ENCODE measurements around the gene SHISAL1.

Gene SHISAL1

GRCh38 chr22:44224166-44224565, 88.6 kb downstream of the SHISAL1 start:
- no peak for DNase-seq

DNA sequence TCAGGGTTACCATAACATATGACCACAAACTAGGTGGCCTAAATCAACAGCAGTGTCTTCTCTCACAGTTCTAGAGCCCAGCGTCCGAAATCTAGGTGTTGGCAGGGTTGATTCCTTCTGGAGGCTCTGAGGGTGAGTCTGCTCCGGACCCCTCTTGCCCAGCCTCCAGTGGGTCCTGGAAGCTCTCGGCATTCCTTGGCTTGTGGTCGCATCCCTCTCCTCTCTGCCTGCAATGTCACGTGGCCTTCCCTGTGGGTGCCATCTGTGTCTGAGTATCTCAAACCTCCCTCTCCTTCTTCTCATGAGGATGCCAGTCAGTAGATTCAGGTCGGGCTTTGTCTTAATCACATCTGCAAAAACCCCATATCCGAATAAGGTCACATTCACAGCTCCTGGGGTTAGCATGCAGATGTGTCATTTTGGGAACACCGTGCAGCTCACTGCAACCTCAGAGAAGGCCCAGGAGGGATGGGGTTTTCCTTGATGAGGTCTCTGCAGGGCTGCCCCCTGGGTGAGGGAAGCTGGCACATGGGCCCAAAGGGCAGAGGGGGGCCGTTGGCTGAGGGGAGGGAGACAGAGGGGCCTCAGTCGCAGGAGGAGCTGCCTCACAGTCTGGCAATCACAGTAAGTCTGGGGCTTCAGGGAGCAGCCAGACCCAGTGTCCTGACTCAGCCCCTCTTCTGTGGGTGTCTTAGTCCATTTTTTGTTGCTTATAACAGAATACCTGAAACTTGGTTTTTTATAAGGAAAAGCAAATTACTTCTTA, 90.9 kb downstream of the SHISAL1 start:
- DNase-seq: no peak

- no peak for DNase-seq
Measured at GRCh38 chr22:44220727-44221680, 91.7 kb downstream of the SHISAL1 start.

- DNase-seq: no peak
Measured at GRCh38 chr22:44219101-44219870, 93.5 kb downstream of the SHISAL1 start.

GRCh38 chr22:44218071-44218470, 94.7 kb downstream of the SHISAL1 start:
- DNase-seq: no peak

DNA sequence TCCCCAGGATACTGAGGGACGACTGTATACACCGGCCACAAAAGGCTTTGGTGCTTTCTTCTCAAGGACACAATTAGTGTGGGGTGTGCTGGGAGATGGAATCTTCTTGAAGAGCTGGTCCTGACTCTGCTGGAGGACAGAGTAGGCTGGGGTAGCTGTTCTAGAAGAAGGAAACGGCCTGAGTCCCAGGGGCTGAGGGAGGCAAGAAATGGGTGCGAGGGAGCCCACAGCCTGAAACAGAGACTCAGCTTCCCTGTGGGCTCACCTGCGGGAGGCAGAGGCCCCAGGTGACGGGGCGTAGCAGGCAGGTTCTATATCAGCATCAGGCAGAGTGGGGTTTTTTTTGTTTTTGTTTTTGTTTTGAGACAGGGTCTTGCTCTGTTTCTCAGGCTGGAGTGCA, 95.4 kb downstream of the SHISAL1 start:
- no peak for DNase-seq

DNA sequence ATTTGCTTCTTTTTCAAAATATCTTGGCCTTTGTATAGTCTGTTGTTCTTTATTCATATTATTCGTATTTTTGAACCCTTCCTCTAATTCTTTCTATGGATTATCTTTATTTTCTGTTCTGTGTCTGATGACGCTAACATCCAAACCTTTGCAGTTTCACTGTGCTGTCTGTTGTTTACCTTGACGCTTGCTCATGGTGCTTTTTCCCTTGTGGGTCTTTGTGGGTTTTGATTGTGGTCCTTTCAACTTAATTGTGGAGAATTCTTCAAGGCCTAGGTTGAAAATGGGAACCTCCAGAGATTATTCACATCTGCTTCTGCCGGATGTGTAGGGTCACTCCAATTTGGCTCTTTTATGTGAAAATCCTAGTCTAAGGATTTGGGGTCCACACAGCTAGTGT, 97.5 kb downstream of the SHISAL1 start:
- no peak for DNase-seq

DNA sequence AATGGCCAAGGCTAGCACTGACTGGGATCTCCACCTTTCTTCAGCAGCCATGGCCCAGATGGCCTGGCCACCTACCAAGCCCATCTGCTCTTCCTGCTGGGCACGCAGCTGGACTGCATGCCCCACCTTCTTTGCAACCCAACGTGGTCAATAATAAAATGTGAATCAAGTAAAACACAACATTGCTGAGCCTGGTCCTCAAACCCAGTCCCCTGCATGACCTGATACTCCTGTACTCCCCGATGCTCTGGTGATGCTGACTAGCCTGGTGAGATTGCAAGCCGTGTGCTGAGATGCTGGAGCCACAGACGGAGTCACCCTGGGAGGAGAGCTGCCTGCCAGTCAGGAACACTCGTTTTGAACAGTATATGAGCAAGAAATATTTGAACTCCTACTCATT, 98.0 kb downstream of the SHISAL1 start:
- DNase-seq: no peak

GRCh38 chr22:44214187-44214586, 98.6 kb downstream of the SHISAL1 start:
- no peak for DNase-seq

DNA sequence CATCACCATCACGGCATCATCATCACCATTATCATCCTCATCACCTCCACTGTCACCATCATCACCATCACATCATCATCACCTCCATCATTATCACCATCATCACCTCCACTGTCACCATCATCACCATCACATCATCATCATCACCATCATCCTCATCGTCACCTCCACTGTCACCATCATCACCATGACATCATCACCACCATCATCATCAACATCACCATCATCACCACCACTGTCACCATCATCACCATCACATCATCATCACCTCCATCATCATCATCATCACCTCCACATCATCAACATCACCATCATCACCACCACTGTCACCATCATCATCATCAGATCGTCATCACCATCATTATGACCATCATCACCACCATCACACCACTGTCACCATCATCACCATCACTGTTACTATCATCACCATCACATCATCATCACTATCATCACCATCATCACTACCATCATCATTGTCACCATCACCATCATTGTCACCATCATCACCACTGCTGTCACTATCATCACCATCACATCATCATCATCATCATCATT, 99.2 kb downstream of the SHISAL1 start:
- no peak for DNase-seq

- DNase-seq: no peak
Measured at GRCh38 chr22:44212936-44213335, 99.8 kb downstream of the SHISAL1 start.

DNA sequence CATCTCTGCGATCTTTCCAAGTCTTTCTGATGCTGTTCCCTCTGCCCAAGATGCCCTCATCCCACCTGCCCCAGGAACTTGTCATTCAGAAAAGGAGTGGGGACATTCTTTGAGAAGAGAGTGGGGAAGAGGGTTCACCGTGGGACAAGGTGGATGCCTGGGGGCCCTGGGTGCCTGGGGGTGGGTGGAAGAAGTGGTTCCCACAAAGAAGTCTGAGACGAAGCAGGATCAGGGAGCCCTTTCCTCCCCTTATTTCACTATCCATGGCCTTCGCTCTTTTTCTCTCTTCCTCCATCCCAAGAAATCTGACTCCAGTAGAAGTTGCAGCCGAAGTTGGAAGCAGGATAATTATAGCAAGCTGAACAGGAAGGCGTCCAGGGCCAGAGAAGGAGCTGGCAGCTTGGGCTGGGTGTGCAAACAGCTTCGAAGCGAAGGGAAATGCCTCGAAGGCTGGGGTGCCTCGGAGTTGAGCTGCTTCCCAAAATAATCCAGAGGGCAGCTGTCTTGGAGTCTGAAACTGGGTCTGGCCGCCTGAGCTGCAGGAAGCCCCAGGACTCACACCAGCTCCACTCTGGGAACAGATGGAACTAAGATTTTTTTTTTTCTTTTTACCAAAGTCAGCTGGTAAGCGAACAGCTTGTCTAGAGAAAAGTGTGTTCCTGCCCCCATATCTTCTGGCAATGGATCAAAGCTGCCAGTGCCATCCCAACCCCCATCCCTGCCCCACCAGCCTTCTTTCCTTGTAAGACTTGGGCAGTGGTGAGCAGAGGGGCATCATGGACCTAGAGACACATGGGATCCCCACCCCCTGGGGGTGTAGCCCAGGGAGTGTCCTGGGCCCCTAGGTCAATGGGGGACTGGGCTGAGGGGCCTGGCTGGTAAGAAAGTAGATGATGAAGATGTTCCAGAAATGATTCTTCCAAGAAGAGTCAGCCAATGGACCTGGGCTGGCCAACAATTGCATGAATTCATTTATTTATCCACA, 100.5 kb downstream of the SHISAL1 start:
- DNase-seq: no peak

- DNase-seq: no peak
Measured at GRCh38 chr22:44211256-44211945, 101.3 kb downstream of the SHISAL1 start.

DNA sequence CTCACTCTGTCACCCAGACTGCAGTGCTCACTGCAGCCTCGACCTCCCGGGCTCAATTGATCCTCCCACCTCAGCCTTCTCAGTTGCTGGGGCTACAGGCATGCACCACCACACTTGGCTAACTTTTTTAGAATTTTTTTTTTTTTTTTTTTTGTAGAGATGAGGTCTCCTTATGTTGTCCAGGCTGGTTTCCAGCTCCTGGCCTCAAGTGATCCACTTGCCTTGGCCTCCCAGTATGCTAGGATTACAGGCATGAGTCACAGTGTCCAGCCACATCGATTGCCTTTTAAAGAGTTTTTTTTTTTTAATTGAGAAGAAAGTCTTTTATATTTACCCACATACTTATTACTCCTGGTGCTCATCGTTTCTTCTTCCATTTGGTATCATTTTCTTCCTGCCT, 102.0 kb downstream of the SHISAL1 start:
- DNase-seq: no peak

GRCh38 chr22:44209343-44209742, 103.4 kb downstream of the SHISAL1 start:
- DNase-seq: no peak

GRCh38 chr22:44207981-44208317, 104.8 kb downstream of the SHISAL1 start:
- no peak for DNase-seq

GRCh38 chr22:44207173-44207980, 105.4 kb downstream of the SHISAL1 start:
- DNase-seq: no peak

DNA sequence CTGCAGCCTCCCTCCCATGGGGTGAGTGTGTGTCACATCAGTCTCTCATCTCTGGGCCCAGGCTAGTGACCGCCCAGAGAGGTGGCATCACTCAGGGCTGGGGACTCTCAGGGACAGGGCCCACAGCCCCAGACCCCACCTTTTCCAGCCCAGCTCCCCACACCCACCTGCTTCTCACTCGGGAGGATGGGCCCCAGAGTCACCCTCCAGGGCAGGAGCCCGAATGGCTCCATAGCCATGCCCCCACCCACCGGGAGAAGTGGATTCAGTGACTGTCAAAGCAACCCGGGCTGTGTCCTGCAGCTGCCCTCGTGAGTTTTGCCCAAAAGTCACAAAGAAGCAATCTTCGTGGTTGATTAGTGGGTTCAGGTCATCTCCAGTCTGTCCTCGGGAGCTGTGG, 106.1 kb downstream of the SHISAL1 start:
- DNase-seq: no peak

DNA sequence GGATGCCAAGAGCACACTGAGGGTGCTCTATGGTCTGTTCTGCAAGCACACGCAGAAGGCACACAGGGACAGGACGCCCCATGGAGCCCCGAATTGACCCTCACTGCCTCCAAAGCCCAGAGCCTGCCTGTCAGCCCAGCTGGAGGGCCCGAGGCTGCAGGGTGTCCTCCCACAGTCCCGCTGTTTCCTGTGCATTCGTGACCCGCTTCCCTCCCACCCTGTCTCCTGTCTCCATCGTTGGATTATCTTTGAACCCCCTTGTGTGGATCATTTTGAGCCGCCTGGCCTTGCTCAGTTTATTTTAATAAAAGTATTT, 106.5 kb downstream of the SHISAL1 start:
- no peak for DNase-seq
